GM19328 (cell line): ENCODE results near the gene ASB2.

Source experiments
- ATAC-seq: cut with Tn5 transposase; IDR thresholded peaks from one replicate; pipeline ENCODE4 v1.9.1; 2021; ENCODE audit warnings: mild to moderate bottlenecking, moderate library complexity; ENCODE audit not compliant: unreplicated experiment

Gene ASB2

DNA sequence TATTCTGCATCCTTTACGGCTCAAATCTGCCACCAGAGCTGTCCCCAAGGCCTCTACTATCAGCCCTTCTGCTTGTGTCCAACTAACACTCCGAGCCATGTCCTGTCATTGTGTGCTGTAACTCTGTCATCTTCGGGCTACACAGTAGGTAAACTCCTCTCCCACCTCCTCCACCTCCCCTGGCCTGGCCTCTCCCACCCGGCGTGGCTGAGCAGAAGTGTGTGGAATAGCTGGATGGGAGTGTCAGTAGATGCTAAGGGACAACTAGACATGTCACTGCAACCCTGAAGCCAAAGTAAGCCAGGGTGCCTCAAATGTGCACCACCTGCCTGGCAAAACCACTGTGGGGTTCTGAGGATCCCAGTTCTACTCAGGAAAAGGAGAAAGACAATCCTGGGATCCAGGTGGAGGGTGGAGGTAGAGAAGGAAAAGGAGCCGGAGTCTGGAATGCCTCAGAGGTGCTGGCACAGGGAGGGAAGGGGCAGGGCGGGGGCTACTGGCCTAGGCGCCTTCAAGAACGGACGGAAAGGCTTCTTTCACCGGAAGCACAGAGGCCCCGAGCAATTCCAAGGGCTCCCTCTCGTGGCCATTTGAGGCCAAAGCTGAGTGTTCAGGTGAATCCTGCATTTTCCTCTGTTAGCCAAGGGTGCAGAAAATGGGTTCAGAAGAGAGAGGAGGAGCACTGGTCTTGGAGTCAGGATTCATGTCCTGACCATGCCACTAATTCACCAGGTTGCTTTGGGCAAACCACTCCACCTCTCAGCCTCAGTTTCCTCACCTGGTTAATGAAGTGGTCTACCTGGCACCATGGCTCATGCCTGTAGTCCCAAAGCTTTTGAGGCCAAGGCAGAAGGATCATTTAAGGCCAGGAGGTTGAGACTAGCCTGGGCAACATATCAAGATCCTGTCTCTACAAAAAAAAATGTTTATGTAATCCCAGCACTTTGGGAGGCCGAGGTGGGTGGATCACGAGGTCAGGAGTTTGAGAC is 69.7 kb downstream of the ASB2 start:
- ATAC-seq = peak; percentile 77

- no peak for ATAC-seq
Measured at GRCh38 chr14:93905623-93906022, 70.7 kb downstream of the ASB2 start.

GRCh38 chr14:93903342-93904184 is 72.8 kb downstream of the ASB2 start:
- no peak for ATAC-seq

GRCh38 chr14:93902619-93903307 is 73.6 kb downstream of the ASB2 start:
- no peak for ATAC-seq

GRCh38 chr14:93901813-93902212 is 74.6 kb downstream of the ASB2 start:
- no peak for ATAC-seq

GRCh38 chr14:93898731-93899130 is 77.6 kb downstream of the ASB2 start:
- ATAC-seq = no peak

- ATAC-seq = no peak
Measured at GRCh38 chr14:93898081-93898611, 78.2 kb downstream of the ASB2 start.

- ATAC-seq = no peak
Measured at GRCh38 chr14:93897476-93897845, 78.9 kb downstream of the ASB2 start.

- ATAC-seq = no peak
Measured at GRCh38 chr14:93895023-93895604, 81.3 kb downstream of the ASB2 start.

DNA sequence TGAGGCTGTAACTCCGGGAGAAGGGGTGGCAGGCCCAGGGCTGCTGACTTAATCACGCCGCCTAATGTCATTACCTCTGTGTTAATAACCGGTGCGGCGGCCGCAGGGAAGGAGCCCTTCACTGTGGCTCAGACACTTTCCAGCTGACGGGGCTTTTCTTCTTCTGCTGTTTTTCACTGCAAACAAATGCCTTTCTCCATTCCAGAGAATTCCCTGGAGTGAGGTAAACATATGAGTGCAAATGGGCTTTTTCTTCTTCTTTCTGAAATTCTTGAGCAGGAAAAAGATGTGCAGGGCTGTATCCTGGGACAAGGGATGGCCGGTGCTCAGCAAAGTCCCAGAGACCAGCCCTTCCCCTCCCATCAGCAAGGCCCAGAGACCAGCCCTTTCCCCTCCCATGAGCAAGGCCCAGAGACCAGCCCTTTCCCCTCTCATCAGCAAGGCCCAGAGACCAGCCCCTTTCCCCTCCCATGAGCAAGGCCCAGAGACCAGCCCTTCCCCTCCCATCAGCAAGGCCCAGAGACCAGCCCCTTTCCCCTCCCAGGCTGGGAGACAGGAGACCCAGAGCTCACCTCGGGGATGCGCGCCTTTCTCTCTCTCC is 82.6 kb downstream of the ASB2 start:
- no peak for ATAC-seq

DNA sequence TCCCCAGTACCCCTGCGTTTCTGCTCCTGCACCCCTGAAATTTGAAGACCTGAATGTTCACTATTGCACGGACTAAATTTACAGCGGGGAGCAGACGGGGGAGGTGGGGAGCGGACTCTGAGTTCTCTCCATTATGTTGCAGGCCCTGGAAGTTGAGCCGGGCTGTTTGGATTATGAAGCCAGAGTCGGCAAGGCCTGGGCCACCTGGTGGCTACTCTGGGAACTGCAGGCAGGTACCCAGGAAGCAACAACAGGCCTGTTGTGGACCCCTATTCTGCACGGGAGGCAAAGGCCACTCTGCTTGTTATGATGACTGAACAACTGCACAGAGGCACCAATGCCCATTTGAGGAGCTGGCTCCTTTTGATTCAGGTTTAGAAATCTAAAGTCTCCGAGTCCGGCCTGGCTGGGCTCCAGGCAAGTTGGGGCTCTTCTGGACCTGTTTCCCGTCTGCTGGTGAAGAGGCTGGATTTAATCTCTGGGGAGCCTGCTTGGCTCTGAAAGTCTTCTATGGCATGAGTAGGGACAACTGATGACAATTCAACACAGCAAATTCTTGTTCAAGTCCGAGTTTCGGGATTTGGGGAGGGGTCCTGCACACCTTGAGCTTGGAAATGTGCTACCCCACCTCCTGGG is 83.3 kb downstream of the ASB2 start:
- ATAC-seq = peak; percentile 53

- no peak for ATAC-seq
Measured at GRCh38 chr14:93892505-93892839, 83.9 kb downstream of the ASB2 start.

GRCh38 chr14:93891756-93892504 is 84.4 kb downstream of the ASB2 start:
- no peak for ATAC-seq

- no peak for ATAC-seq
Measured at GRCh38 chr14:93889739-93890483, 86.5 kb downstream of the ASB2 start.

GRCh38 chr14:93888995-93889394 is 87.4 kb downstream of the ASB2 start:
- ATAC-seq = no peak

DNA sequence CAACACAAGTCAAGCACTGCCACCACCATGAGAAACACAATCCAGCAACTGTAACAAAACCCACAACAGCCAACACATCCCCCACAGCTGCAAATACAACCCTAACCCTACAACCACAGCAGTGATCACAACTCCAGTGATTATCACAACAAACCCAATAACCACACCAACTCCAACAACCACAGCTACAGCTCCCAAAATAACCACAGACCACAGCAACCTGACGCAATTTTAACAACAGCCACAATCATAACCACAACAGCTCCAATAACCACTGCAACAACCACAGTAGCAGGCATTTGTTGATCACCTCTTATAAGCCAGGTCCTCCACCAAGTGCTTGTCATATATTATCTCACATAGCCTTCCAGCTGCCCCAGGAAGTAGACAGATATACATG is 91.4 kb downstream of the ASB2 start:
- ATAC-seq = no peak
